NCI-H1930 (cell line): ENCODE measurements around the gene MRPL19.

Experiments
- DNase-seq, 2 experiments: peaks; one replicate each; lab custom pipeline; 2025; lab: John Stamatoyannopoulos, UW

The MRPL19 gene

DNA sequence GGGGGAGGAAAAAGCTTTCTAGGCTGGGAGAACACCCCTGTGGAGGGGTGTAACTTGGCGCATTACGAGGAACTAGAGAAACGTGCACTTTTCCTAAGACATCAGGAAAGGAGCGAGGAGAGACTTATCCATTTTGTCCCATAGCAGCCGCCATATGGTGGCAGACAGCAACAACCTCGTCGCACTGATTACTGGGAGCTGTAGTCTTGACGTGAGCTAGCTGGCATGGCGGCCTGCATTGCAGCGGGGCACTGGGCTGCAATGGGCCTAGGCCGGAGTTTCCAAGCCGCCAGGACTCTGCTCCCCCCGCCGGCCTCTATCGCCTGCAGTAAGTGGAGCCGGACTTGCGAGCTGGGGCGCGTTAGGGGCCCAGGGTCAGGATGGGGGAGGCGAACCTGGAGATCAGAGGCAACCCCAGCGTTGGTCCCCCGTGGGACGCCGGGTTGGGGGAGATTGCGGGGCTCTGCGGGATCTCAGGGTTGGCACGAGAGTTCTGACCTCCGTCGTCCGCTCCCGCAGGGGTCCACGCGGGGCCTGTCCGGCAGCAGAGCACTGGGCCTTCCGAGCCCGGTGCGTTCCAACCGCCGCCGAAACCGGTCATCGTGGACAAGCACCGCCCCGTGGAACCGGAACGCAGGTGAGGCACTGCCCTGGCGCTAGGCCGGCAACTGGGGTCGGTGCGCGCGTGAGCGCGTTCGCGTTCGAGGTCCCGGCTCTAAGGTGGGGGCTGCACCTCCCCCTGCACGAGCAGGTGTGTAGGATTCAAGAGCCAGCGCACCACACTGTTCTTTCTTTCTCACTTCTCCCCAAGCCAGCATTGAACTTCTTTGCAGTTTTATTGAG, at the start of gene MRPL19:
TSS of gene MRPL19 (plus strand) at position 201 of the 843 bp plus-strand sequence. CDS start at position 226, 25 bp downstream.
- DNase-seq = peak; percentile 59 to 76

DNA sequence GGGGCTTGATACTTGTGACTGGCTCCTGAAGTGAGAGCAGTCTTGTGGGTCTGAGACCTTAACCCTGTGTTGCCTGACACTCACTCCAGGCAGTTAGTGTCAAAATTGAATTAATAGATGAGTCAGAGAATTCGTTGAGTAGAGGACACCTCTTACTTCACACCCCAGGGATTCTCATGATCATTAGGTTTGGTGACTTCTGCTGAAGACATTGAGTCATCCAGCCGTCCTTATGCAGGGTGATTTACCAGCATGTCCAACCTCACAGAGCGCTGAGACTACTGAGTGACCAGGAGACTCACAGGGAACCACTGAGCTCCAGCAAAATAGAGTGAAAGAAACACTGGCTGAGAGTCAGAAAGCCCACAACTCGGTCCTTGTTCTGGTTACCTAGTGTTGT, 49.8 kb upstream of the MRPL19 start:
- no peak for DNase-seq

GRCh38 chr2:75597949-75598348, 48.6 kb upstream of the MRPL19 start:
- no peak for DNase-seq

GRCh38 chr2:75598589-75599155, 47.9 kb upstream of the MRPL19 start:
- no peak for DNase-seq

DNA sequence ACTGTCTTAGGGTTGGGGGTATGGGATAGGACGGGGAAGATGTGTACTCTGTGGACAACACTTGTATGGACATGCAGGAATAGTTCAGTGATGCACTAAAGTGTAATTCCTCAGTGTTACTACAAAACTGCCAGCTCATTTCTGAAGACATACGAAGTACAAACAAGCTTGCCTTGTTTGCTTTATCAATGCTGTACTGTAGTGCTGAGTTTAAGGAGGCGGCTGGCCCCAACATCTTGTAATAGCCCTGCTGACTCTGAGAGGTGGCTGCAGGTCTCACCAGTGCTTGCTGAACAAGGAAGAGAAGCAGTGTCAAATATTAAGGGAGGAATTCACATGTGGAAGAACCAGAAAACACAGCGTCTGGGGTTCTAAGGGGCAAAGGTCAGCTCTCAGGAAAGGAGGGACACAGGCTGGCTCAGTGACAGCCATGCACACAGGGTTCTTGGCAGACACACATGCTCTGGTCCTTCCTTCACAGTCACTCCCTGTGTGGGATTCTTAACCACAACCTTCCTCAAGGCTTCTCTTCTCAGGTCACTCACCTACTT, 46.0 kb upstream of the MRPL19 start:
- DNase-seq = no peak

DNA sequence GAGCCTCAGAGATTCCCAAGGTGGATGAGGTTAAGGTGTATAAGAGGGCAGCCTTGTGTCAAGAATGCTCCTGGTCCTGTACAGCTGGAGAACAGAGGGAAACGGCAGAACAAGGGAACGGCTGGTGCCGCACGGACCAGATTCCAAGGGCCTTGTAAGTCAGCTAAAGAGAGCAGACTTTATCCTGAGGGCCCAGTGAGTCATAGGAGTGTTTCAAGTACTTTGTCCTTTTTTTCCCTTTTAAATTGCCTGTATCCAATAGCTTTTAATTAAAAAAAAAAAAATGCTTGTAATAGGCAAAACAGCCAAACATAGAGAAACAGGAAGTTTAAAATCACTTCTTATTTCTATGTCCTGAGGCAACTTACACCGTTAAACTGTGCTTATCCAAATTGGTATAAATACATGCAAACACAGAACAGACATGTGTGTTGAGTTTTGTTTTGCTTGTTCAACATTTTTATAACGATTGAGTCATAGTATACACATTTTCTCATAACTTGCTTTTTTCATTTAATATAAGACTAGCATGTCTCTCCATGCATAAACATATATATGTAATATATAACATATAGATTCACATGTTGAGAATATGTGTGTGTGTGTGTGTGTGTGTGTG, 43.8 kb upstream of the MRPL19 start:
- no peak for DNase-seq

DNA sequence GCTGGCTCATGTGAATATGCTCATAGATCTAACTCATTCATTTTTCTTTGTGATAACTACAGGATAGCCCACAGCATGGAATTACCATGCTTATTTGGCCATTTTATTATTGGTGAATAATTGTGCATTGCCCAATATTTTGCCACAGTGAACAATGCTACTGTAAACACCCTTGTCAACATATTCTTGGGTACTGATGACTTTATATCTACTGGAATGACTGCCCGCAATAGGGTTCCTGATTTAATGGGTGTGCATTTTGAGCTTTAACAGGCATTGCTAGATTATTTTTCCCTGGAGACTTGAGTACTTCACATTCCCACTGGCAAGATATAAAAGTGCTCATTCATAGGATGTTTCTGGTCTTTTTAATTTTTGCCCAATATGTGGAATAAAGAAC, 43.1 kb upstream of the MRPL19 start:
- DNase-seq = no peak

GRCh38 chr2:75604484-75604883, 42.1 kb upstream of the MRPL19 start:
- DNase-seq = no peak

GRCh38 chr2:75605770-75606529, 40.6 kb upstream of the MRPL19 start:
- DNase-seq = no peak

- DNase-seq = no peak
These were observed 39.7 kb upstream of the MRPL19 start for GRCh38 chr2:75606761-75607399.

- no peak for DNase-seq
These were observed 39.2 kb upstream of the MRPL19 start for GRCh38 chr2:75607400-75607798.

GRCh38 chr2:75607988-75608683, 38.4 kb upstream of the MRPL19 start:
- no peak for DNase-seq

- DNase-seq = peak; percentile 34 to 59
These were observed 37.8 kb upstream of the MRPL19 start for GRCh38 chr2:75608684-75609333.

- no peak for DNase-seq
These were observed 37.3 kb upstream of the MRPL19 start for GRCh38 chr2:75609334-75609689.

GRCh38 chr2:75609937-75610508, 36.6 kb upstream of the MRPL19 start:
- no peak for DNase-seq

GRCh38 chr2:75610671-75611070, 35.9 kb upstream of the MRPL19 start:
- no peak for DNase-seq

DNA sequence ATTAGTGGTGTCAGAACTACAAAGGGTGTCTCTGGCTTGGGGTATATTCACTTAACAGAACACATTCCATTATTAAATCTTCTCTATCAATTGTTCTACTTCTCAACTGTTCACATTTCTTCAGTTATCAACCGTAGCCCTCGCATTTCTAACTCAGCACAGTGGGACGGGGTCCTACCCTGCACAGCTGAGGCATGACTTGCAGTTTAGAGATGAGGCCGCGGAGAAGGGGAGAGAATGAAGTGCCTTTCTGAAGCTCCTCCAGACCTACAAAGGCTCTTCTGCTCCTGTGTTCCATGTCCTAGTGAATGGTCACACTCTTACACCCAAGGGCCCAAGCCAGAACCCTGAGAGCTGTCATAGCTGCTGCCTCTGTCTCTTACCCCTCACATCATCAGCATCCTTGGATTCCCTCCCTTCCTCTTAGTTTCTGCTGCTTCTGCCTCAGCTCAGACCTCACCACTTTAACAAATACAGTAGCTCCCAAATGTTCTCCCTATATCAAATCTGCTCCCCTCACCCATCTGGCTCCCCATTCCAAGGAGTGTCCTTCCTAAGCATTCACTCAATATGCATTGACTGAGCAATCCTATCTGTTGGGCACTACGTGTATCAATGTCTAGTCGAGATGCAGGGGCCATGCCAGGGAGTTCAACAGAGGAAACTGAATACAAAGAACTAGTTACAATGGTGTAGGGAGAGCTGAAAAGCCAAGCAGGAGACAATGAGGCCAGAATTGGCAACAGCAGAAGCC, 34.3 kb upstream of the MRPL19 start:
- DNase-seq = no peak

- no peak for DNase-seq
These were observed 33.7 kb upstream of the MRPL19 start for GRCh38 chr2:75612862-75613243.

- no peak for DNase-seq
These were observed 32.4 kb upstream of the MRPL19 start for GRCh38 chr2:75614162-75614651.
